ENCODE results near the gene INPPL1. TPM values are rescaled to one million over a fixed set of nuclear protein-coding genes. Genes with fewer than 3 reads are reported as not detected.

Gene INPPL1
- total and polyA plus RNA-seq, 2 of the 13 experiments (the other 11 are each of a cell fraction or from before 2014, with no cell fraction given): 29.1 to 66.9 TPM

DNA sequence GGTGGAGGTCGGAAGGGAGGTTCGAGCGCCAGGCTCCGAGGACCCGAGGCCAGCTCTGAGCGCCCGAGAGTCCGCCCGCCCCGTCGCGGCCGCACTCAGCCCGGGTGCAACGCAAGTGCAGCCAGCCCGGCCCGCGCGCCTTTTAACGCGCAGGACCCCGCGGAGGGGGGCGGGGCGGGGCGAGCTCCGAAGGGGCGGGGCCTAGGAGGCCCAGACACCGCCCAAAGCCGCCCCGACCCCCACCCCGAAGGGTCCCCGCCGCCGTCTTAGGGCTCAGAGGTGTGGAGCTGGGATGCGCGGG, 19.4 kb downstream of the INPPL1 start, which contains the start of gene PHOX2A:
PHOX2A (minus strand) TSS at position 117 of the 301 bp plus-strand sequence. CDS start 172 bp downstream, outside the sequence.
- TF ChIP-seq ZNF567 (CRISPR knock-in tag; IDR thresholded peaks at IDR 0.05; ENCODE audit: borderline replicate concordance) (no peak), ZNF460 (CRISPR knock-in tag; IDR thresholded peaks at IDR 0.05; ENCODE audit: borderline replicate concordance) (no peak), SMAD9 (CRISPR knock-in tag; IDR thresholded peaks at IDR 0.05) (no peak), ELF3 (CRISPR knock-in tag; IDR thresholded peaks at IDR 0.05) (no peak), DRAP1 (CRISPR knock-in tag; IDR thresholded peaks at IDR 0.05) (no peak), THAP8 (CRISPR knock-in tag; IDR thresholded peaks at IDR 0.05; ENCODE audit: borderline replicate concordance) (no peak), SALL2 (CRISPR knock-in tag; IDR thresholded peaks at IDR 0.05) (no peak), ZNF512 (CRISPR knock-in tag; IDR thresholded peaks at IDR 0.05) (no peak), ZNF792 (CRISPR knock-in tag; IDR thresholded peaks at IDR 0.05) (no peak), ZNF781 (CRISPR knock-in tag; IDR thresholded peaks at IDR 0.05; ENCODE audit: borderline replicate concordance, not compliant biosample characterization) (no peak), ERF (CRISPR knock-in tag; IDR thresholded peaks at IDR 0.05) (no peak), ZNF275 (CRISPR knock-in tag; IDR thresholded peaks at IDR 0.05; ENCODE audit: borderline replicate concordance) (no peak), ISX (CRISPR knock-in tag; conservative IDR thresholded peaks at IDR 0.05) (no peak)
- TF ChIP-seq, protein P1, sequence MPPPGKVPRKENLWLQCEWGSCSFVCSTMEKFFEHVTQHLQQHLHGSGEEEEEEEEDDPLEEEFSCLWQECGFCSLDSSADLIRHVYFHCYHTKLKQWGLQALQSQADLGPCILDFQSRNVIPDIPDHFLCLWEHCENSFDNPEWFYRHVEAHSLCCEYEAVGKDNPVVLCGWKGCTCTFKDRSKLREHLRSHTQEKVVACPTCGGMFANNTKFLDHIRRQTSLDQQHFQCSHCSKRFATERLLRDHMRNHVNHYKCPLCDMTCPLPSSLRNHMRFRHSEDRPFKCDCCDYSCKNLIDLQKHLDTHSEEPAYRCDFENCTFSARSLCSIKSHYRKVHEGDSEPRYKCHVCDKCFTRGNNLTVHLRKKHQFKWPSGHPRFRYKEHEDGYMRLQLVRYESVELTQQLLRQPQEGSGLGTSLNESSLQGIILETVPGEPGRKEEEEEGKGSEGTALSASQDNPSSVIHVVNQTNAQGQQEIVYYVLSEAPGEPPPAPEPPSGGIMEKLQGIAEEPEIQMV (CRISPR knock-in tag; IDR thresholded peaks at IDR 0.05; ENCODE audit: low read depth): no peak
- TF ChIP-seq, protein P2, sequence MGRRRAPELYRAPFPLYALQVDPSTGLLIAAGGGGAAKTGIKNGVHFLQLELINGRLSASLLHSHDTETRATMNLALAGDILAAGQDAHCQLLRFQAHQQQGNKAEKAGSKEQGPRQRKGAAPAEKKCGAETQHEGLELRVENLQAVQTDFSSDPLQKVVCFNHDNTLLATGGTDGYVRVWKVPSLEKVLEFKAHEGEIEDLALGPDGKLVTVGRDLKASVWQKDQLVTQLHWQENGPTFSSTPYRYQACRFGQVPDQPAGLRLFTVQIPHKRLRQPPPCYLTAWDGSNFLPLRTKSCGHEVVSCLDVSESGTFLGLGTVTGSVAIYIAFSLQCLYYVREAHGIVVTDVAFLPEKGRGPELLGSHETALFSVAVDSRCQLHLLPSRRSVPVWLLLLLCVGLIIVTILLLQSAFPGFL (CRISPR knock-in tag; IDR thresholded peaks at IDR 0.05): no peak
- TF ChIP-seq, protein P3, sequence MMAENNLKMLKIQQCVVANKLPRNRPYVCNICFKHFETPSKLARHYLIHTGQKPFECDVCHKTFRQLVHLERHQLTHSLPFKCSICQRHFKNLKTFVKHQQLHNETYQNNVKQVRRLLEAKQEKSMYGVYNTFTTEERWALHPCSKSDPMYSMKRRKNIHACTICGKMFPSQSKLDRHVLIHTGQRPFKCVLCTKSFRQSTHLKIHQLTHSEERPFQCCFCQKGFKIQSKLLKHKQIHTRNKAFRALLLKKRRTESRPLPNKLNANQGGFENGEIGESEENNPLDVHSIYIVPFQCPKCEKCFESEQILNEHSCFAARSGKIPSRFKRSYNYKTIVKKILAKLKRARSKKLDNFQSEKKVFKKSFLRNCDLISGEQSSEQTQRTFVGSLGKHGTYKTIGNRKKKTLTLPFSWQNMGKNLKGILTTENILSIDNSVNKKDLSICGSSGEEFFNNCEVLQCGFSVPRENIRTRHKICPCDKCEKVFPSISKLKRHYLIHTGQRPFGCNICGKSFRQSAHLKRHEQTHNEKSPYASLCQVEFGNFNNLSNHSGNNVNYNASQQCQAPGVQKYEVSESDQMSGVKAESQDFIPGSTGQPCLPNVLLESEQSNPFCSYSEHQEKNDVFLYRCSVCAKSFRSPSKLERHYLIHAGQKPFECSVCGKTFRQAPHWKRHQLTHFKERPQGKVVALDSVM (CRISPR knock-in tag; IDR thresholded peaks at IDR 0.05): no peak
- BruUV-seq (replicated peaks): no TSS peak
- peaks cover 13 to 76% of the 10 kb centered on the region in 2 experiments for H3K27me3 ChIP-seq (ENCODE audit: control insufficient read depth in 1 of 2, insufficient read depth in 2 of 2, low read length in 2 of 2)
- ChIA-PET POLR2A (no interaction called here), CTCF (ENCODE audit: low intra/inter-chr PET ratio, low total read pairs) (no interaction called here)
- ATAC-seq (no peak), FAIRE-seq (no peak), DNase-seq (ENCODE audit: low spot score) (no peak)
- H3K4me3 ChIP-seq (replicated peaks in 1 of 3; ENCODE audit: insufficient read depth in 1 of 3, low read depth in 2 of 3, low read length in 3 of 3): no peak within 1 kb of the TSS
- no peaks in the 10 kb centered on the region for H3K79me2 ChIP-seq (ENCODE audit: insufficient read depth, low read length)
- H3K4me2 ChIP-seq (ENCODE audit: low read depth, low read length): no peak within 1 kb of the TSS
- no peaks in the 10 kb centered on the region for H4K20me1 ChIP-seq (ENCODE audit: insufficient read depth, low read length)
- WGBS (ENCODE audit: low lambda C conversion rate): no CpG with 5 or more reads among the region's 37 CpGs
- H3K36me3 ChIP-seq (replicated peaks in 1 of 2; ENCODE audit: control insufficient read depth in 1 of 2, insufficient read depth in 2 of 2, low read length in 2 of 2): no peaks in the 10 kb centered on the region
- no peaks in the 10 kb centered on the region for H3K9me3 ChIP-seq (ENCODE audit: low read length)
- H3K4me1 ChIP-seq (ENCODE audit: insufficient read depth, low read length): peaks cover 17% of the 10 kb centered on the region
- H3K27ac ChIP-seq (ENCODE audit: extremely low read length, insufficient read depth, low read length): no peak within 1 kb of the TSS
- H2AFZ ChIP-seq (ENCODE audit: low read length): no peak within 1 kb of the TSS
- in situ Hi-C loops (cut with HindIII; ENCODE audit: extremely low pct_ligation_motif_present, low pct_unique_long_range_greater_than_20kb): no loop called here
- intact Hi-C loops (cut with micrococcal nuclease; ENCODE audit: unreplicated experiment): no loop called here
- no peak within 1 kb of the TSS for H3K9ac ChIP-seq (ENCODE audit: insufficient read depth, low read depth, low read length)
